Hepatocyte (in vitro differentiated cells): ENCODE measurements around the gene AZIN2.
A peak's percentile ranks its signal among the peaks of the same experiment; 100 is the strongest.

ENCODE experiments used
- EZH2 ChIP-seq: fragments of 200-600 bp; sonication (generic); IDR thresholded peaks from 2 replicates; pipeline ENCODE4 v1.6.1; 2016; ENCODE audit warnings: antibody characterized with exemption, mild to moderate bottlenecking, borderline replicate concordance
- TF ChIP-seq, protein P1 (sequence below): fragments of 200-600 bp; sonication (generic); IDR thresholded peaks from 2 replicates; pipeline ENCODE4 v1.5.1; 2016; ENCODE audit warnings: antibody characterized with exemption, mild to moderate bottlenecking; ENCODE audit not compliant: poor library complexity

DNA sequence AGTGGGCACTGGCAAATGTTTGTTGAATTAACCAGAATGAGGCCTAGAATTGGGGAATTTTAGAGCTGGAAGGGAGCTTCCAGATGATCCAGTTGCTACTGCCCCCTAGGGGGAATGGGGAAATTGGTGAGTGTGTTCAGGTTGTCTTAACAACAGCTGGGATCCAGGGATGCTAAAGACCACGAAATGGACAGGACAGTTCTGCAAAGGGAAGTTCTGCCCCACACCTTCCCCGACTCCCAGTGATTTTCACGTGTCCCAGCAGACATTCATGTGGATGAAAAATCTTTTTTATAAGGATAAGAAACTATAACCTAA is 67.0 kb downstream of the AZIN2 start:
- TF ChIP-seq, protein P1, sequence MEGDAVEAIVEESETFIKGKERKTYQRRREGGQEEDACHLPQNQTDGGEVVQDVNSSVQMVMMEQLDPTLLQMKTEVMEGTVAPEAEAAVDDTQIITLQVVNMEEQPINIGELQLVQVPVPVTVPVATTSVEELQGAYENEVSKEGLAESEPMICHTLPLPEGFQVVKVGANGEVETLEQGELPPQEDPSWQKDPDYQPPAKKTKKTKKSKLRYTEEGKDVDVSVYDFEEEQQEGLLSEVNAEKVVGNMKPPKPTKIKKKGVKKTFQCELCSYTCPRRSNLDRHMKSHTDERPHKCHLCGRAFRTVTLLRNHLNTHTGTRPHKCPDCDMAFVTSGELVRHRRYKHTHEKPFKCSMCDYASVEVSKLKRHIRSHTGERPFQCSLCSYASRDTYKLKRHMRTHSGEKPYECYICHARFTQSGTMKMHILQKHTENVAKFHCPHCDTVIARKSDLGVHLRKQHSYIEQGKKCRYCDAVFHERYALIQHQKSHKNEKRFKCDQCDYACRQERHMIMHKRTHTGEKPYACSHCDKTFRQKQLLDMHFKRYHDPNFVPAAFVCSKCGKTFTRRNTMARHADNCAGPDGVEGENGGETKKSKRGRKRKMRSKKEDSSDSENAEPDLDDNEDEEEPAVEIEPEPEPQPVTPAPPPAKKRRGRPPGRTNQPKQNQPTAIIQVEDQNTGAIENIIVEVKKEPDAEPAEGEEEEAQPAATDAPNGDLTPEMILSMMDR, result peak; percentile 21
- no peak for TF ChIP-seq EZH2
